Erythroblast (primary cell): ENCODE measurements around the gene TNPO2.

Experiments
- GATA1 ChIP-seq: IDR thresholded peaks from 2 replicates; pipeline ENCODE4 v1.6.1; 2011; ENCODE audit warnings: low read depth, mild to moderate bottlenecking, control low read depth, low read length, moderate library complexity
- POLR2A ChIP-seq: IDR thresholded peaks from 2 replicates; pipeline ENCODE4 v1.6.1; 2011; ENCODE audit warnings: mild to moderate bottlenecking, low read length

DNA sequence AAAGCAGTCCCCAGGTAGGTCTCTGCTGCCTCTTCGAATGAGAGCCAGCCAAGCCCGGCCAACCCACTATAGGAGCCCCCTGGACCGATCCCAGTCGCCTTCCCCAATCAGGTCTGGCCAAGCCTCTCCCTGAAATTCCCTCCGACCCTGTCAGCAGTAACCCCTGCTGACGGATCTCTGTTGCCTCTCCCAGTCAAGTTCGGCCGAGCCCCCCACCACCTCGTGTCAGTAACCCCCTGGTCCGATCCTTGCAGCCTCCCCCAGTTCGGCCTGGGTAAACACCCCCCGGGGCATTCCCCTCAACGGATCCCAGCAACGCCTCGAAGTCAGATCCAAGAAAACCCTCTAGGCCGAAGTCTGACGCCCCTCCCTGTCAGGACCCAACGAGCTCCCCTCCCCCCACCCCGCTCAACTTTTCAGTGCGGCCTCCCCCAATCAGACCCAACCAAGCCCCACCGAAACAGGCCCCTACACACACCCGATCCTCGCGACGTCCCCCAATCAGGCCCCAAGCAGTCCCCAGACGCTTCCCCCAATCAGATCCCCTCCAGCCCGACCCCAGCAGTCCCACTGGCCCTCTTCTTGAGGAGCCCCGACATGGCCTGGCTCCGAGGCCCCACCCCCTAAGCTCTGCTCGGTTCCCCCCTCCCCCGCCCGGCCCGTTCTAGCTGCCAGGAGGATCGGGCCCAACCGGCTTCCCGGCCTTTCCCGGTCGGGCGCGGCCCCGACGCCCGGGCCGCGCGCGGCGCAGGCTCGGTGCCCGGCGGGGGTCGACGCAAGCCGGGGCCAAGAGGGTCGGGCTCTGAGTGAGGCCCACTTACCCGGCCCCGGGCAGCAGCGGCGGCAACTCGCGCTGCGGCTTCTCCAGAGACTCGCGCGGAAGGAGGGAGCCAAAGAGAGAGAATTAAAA lies 1.8 kb downstream of the TNPO2 start:
- TF ChIP-seq POLR2A (no peak), GATA1 (no peak)
